GM21786 (cell line): ENCODE data around the gene APBA1.

Experiments used
- ATAC-seq: cut with Tn5 transposase; IDR thresholded peaks from one replicate; pipeline ENCODE4 v1.9.1; 2021; ENCODE audit not compliant: unreplicated experiment

Gene APBA1

GRCh38 chr9:69377981-69378380, 294.2 kb downstream of the APBA1 start:
- ATAC-seq = no peak
